Karpas-422 (cell line): Measurements from ENCODE around the gene SLC25A20. TPM values are rescaled to one million over a fixed set of nuclear protein-coding genes. Genes with fewer than 3 reads are reported as not detected.

ENCODE experiments used
- DNase-seq: peaks from one replicate; pipeline ENCODE4 v3.0.0-alpha.2; 2015
- H2AFZ ChIP-seq: fragments of 200-600 bp; sonication (generic); 2 replicates; pipeline ENCODE4 v1.6.1; 2014; ENCODE audit warnings: antibody characterized with exemption, low read length, mixed read lengths
- H3K27ac ChIP-seq: fragments of 200-600 bp; sonication (generic); 2 replicates; pipeline ENCODE4 v1.5.1; 2014; ENCODE audit warnings: mild to moderate bottlenecking, low read length, moderate library complexity
- H3K27me3 ChIP-seq: fragments of 200-600 bp; sonication (generic); 2 replicates; pipeline ENCODE4 v1.6.1; 2014; ENCODE audit warnings: low read length, mixed read lengths
- H3K36me3 ChIP-seq: fragments of 200-600 bp; sonication (generic); 2 replicates; pipeline ENCODE4 v1.6.1; 2014; ENCODE audit warnings: low read length, mixed read lengths; ENCODE audit not compliant: insufficient read depth
- H3K4me1 ChIP-seq: fragments of 200-600 bp; sonication (generic); 2 replicates; pipeline ENCODE4 v1.6.1; 2014; ENCODE audit warnings: mild to moderate bottlenecking, low read length, mixed read lengths
- H3K4me2 ChIP-seq: fragments of 200-600 bp; sonication (generic); 2 replicates; pipeline ENCODE4 v1.6.1; 2014; ENCODE audit warnings: low read length, low read depth, mild to moderate bottlenecking; ENCODE audit not compliant: poor library complexity, severe bottlenecking
- H3K4me3 ChIP-seq: fragments of 200-600 bp; sonication (generic); 2 replicates; pipeline ENCODE4 v1.5.1; 2014; ENCODE audit warnings: mild to moderate bottlenecking, antibody characterized with exemption, low read length, mixed read lengths
- H3K79me2 ChIP-seq: fragments of 200-600 bp; sonication (generic); 2 replicates; pipeline ENCODE4 v1.6.1; 2014; ENCODE audit warnings: mild to moderate bottlenecking, low read length, mixed read lengths
- H3K9ac ChIP-seq: fragments of 200-600 bp; sonication (generic); 2 replicates; pipeline ENCODE4 v1.6.0; 2014; ENCODE audit warnings: low read length
- H3K9me2 ChIP-seq: fragments of 200-600 bp; sonication (generic), shearing (Covaris generic); replicated peaks from 2 replicates; pipeline ENCODE4 v1.6.0; 2014; ENCODE audit warnings: mild to moderate bottlenecking, low read length, moderate library complexity; ENCODE audit not compliant: insufficient read depth
- H3K9me3 ChIP-seq: fragments of 300-700, 200-600 bp; sonication (generic); 2 replicates; pipeline ENCODE4 v1.6.1; 2014; ENCODE audit warnings: low read length, mixed read lengths
- H4K20me1 ChIP-seq: fragments of 200-600 bp; sonication (generic); 2 replicates; pipeline ENCODE4 v1.6.1; 2014; ENCODE audit warnings: mild to moderate bottlenecking, antibody characterized with exemption, low read length, low read depth; ENCODE audit not compliant: insufficient read depth
- total RNA-seq: library from RNA; depleted of rRNA; stranded (reverse); fragments of >200 nt; shearing (Covaris generic); gene quantifications from 2 replicates; pipeline ENCODE4 v1.2.3, GENCODE V29; 2014; ENCODE audit warnings: low replicate concordance

Gene SLC25A20
- total RNA-seq, 1 experiment from 2014 or later, result 33.8 TPM

GRCh38 chr3:48885753-48886152 is 12.9 kb downstream of the SLC25A20 start:
- Histone ChIP-seq H3K36me3 (no peaks in the 10 kb centered on the region), H3K27me3 (no peaks in the 10 kb centered on the region), H2AFZ (no peak overlapping the region), H3K4me1 (no peaks in the 10 kb centered on the region), H3K27ac (no peak overlapping the region), H3K4me3 (no peak overlapping the region), H3K79me2 (no peaks in the 10 kb centered on the region), H3K9me3 (no peaks in the 10 kb centered on the region), H3K4me2 (no peak overlapping the region), H3K9ac (no peak overlapping the region), H3K9me2 (no peaks in the 10 kb centered on the region), H4K20me1 (no peaks in the 10 kb centered on the region)
- no peak for DNase-seq

- Histone ChIP-seq H3K79me2 (no peaks in the 10 kb centered on the region), H3K9me2 (no peaks in the 10 kb centered on the region), H3K27ac (no peak overlapping the region), H3K9ac (no peak overlapping the region), H2AFZ (no peak overlapping the region), H3K9me3 (no peaks in the 10 kb centered on the region), H3K4me1 (peaks cover 7% of the 10 kb centered on the region), H4K20me1 (no peaks in the 10 kb centered on the region), H3K4me3 (no peak overlapping the region), H3K27me3 (no peaks in the 10 kb centered on the region), H3K36me3 (no peaks in the 10 kb centered on the region), H3K4me2 (no peak overlapping the region)
- DNase-seq, result peak; percentile 16
Observed at GRCh38 chr3:48881652-48882114, 17.0 kb downstream of the SLC25A20 start.

- peak; percentile 35 for DNase-seq
- no peak overlapping the region for H3K9ac ChIP-seq
- H3K27me3 ChIP-seq, result no peaks in the 10 kb centered on the region
- no peak overlapping the region for H3K4me3 ChIP-seq
- H4K20me1 ChIP-seq, result no peaks in the 10 kb centered on the region
- no peaks in the 10 kb centered on the region for H3K36me3 ChIP-seq
- H3K9me2 ChIP-seq, result no peaks in the 10 kb centered on the region
- no peaks in the 10 kb centered on the region for H3K79me2 ChIP-seq
- peaks cover 7% of the 10 kb centered on the region for H3K4me1 ChIP-seq
- no peaks in the 10 kb centered on the region for H3K9me3 ChIP-seq
- H3K27ac ChIP-seq, result no peak overlapping the region
- no peak overlapping the region for H2AFZ ChIP-seq
- no peak overlapping the region for H3K4me2 ChIP-seq
Observed at GRCh38 chr3:48881006-48881405, 17.7 kb downstream of the SLC25A20 start.

- no peak overlapping the region for H2AFZ ChIP-seq
- H3K27me3 ChIP-seq, result no peaks in the 10 kb centered on the region
- no peak overlapping the region for H3K4me3 ChIP-seq
- no peak overlapping the region for H3K9ac ChIP-seq
- H4K20me1 ChIP-seq, result no peaks in the 10 kb centered on the region
- DNase-seq, result peak; percentile 30
- H3K9me2 ChIP-seq, result no peaks in the 10 kb centered on the region
- H3K27ac ChIP-seq, result no peak overlapping the region
- no peaks in the 10 kb centered on the region for H3K36me3 ChIP-seq
- no peaks in the 10 kb centered on the region for H3K79me2 ChIP-seq
- no peak overlapping the region for H3K4me2 ChIP-seq
- H3K9me3 ChIP-seq, result no peaks in the 10 kb centered on the region
- peaks cover 7% of the 10 kb centered on the region for H3K4me1 ChIP-seq
Observed at GRCh38 chr3:48879994-48880377, 18.7 kb downstream of the SLC25A20 start.

GRCh38 chr3:48879307-48879993 is 19.2 kb downstream of the SLC25A20 start:
- peak; percentile 36 for DNase-seq
- H4K20me1 ChIP-seq, result no peaks in the 10 kb centered on the region
- H3K4me2 ChIP-seq, result no peak overlapping the region
- H2AFZ ChIP-seq, result no peak overlapping the region
- H3K4me3 ChIP-seq, result no peak overlapping the region
- H3K9me3 ChIP-seq, result no peaks in the 10 kb centered on the region
- no peaks in the 10 kb centered on the region for H3K36me3 ChIP-seq
- H3K27me3 ChIP-seq, result no peaks in the 10 kb centered on the region
- H3K9me2 ChIP-seq, result no peaks in the 10 kb centered on the region
- H3K27ac ChIP-seq, result no peak overlapping the region
- no peaks in the 10 kb centered on the region for H3K79me2 ChIP-seq
- H3K9ac ChIP-seq, result no peak overlapping the region
- peaks cover 7% of the 10 kb centered on the region for H3K4me1 ChIP-seq

- Histone ChIP-seq H3K27ac (no peak overlapping the region), H3K36me3 (no peaks in the 10 kb centered on the region), H3K9me2 (no peaks in the 10 kb centered on the region), H3K27me3 (no peaks in the 10 kb centered on the region), H4K20me1 (no peaks in the 10 kb centered on the region), H3K79me2 (no peaks in the 10 kb centered on the region), H3K4me2 (no peak overlapping the region), H2AFZ (no peak overlapping the region), H3K4me3 (no peak overlapping the region), H3K9ac (no peak overlapping the region), H3K9me3 (no peaks in the 10 kb centered on the region), H3K4me1 (peaks cover 7% of the 10 kb centered on the region)
- DNase-seq, result peak; percentile 28
Observed at GRCh38 chr3:48877671-48878070, 21.0 kb downstream of the SLC25A20 start.

- Histone ChIP-seq H3K4me1 (no peaks in the 10 kb centered on the region), H3K79me2 (no peaks in the 10 kb centered on the region), H3K27ac (no peak overlapping the region), H4K20me1 (no peaks in the 10 kb centered on the region), H3K9me3 (no peaks in the 10 kb centered on the region), H2AFZ (no peak overlapping the region), H3K9me2 (no peaks in the 10 kb centered on the region), H3K4me2 (no peak overlapping the region), H3K4me3 (no peak overlapping the region), H3K9ac (no peak overlapping the region), H3K27me3 (no peaks in the 10 kb centered on the region), H3K36me3 (no peaks in the 10 kb centered on the region)
- peak; percentile 22 for DNase-seq
Observed at GRCh38 chr3:48863122-48863521, 35.6 kb downstream of the SLC25A20 start.

- H3K36me3 ChIP-seq, result no peaks in the 10 kb centered on the region; the same call in 1 of the 2 replicates
Observed at GRCh38 chr3:48859206-48859605, 39.5 kb downstream of the SLC25A20 start.

More at GRCh38 chr3:48859206-48859605, 39.5 kb downstream of the SLC25A20 start:
- Histone ChIP-seq H3K27me3 (no peaks in the 10 kb centered on the region), H3K4me1 (peaks cover 2% of the 10 kb centered on the region), H3K9me2 (no peaks in the 10 kb centered on the region), H3K4me2 (no peak overlapping the region), H3K9me3 (no peaks in the 10 kb centered on the region), H3K4me3 (no peak overlapping the region), H4K20me1 (no peaks in the 10 kb centered on the region), H2AFZ (no peak overlapping the region), H3K27ac (no peak overlapping the region), H3K79me2 (no peaks in the 10 kb centered on the region), H3K9ac (no peak overlapping the region)
- no peak for DNase-seq
